NCI-H1092 (cell line): ENCODE results near the gene RAB3IL1.

ENCODE experiments used
- DNase-seq: peaks from one replicate; lab custom pipeline; 2025; lab: John Stamatoyannopoulos, UW

Gene RAB3IL1

DNA sequence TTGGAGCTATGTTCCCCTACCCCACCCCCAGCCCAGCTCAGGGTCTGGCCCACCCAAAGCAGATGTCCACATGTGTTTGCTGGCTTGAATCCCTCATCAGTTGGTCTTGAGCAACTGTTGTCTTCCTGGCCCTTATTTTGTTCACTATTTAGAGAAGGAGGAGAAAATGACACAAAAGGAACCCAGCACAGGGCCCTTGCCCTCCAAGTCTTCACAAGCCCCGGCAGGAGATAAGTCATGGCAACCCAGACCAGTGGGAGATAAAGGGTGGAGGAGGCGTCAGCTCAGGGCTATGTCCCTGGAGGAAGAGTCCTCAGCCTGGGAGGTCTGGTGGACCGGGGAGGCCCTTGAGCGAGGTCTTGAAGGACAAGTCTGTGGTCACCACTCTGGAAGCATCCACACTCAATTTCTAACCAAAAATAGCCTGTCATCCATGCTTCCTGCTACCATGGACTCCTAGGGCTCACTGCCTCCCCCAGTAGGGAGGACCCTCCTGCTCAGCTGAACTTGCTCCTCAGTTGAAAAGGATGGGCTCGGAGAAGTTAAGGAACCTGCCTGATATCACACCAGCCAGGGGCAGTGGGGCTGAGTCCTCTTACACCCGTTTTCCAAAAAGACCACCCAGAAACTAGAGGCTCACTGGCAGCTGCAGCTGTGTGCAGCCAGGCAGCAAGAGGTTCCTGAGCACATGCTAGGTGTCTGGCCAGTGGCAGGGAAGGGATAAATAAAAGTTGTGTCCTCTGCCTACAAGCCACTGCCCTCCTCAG, 1.8 kb upstream of the RAB3IL1 start:
- DNase-seq: no peak

DNA sequence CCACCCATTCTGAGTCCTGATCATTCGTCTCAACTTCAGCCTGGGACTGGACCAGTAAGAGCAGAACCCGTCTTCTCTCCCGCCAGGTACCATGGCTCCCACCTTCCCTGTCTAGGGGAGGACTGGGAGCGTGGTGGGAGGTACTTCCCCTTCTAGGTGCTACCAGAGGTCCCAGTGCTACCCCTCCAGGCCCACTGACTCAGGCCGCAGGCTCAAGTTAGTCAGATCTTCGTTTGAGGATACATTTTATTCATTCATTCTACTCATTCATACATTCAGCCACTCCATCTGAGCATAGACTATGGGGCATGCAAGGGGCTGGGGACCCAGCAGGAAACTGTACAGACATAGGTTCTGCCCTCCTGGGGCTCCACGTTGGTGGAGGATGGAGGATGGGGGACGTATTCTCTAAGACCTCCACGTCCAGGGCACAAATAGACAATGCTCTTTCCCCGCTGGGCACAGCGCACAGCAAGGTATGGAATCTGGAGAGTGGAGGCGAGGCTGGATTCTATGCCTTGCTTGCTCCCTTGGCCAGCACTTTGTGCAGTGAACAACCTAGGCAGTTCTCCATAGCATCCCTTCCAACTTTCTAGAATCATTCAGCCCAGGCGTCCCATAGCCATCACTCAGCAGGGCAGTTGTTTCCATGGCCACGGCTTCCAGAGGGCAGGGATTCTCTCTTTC, 1.0 kb upstream of the RAB3IL1 start:
- DNase-seq: no peak

DNA sequence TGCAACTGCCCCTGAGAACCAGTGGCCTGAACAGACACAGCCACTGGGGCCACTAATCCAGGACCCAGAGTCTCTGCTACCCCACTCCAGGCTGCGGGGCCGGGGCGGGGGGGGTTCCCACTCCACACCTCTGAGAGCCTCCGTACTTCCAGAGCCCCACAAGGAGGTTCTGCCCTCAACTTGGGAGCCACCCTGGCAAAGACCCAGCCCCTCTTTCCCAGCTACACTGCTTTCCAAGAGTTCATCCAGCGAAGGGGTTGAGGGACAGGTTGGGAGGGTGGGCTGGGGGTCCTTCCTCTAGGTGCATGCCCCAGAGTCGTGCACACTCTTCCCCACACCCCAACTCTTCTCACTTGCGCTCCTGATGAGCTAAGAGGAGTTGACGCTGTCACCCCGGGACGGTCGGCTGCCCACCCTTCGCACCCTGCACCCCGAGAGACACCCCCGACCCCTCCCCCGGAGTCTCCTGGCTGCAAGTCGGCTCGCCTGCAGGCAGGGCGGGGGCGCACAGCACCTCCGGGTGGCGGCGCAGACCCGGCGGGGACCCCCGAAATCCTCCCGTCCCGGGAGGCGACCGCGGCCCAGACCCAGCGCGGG, 531 bp downstream of the RAB3IL1 start:
- no peak for DNase-seq

DNA sequence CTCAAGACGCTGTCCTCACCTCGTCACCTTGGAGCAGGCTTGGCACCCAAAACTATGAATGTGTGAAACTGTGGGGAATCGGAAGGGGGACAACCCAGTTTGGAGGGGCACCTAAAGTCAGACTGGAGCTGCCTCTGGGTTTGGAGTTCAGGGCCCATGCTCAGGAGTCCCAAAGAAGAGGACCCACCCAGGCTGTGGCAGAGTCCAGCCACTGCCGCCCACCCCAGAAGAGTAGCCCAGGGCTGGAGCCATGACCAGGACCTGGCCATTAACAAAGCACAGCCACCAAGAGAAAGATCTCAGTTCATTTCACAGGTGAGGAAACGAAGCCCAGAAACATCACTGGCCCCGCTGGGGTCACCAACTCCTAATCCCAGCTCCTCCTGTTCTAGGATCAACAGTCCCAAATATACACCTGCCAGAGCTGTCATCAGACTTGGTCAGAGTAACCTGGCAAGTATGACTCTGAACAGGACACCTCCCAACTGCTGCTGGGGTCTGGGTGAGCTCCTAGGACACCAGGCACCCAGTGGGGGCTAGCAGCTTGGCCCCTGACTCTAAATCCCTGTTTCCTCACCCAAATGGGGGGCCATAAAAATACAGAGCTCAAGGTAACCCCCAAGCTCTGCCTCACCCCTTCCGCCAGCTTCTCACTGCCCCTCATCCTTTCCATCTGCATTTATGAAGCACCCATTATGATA, 2.7 kb downstream of the RAB3IL1 start:
- no peak for DNase-seq

DNA sequence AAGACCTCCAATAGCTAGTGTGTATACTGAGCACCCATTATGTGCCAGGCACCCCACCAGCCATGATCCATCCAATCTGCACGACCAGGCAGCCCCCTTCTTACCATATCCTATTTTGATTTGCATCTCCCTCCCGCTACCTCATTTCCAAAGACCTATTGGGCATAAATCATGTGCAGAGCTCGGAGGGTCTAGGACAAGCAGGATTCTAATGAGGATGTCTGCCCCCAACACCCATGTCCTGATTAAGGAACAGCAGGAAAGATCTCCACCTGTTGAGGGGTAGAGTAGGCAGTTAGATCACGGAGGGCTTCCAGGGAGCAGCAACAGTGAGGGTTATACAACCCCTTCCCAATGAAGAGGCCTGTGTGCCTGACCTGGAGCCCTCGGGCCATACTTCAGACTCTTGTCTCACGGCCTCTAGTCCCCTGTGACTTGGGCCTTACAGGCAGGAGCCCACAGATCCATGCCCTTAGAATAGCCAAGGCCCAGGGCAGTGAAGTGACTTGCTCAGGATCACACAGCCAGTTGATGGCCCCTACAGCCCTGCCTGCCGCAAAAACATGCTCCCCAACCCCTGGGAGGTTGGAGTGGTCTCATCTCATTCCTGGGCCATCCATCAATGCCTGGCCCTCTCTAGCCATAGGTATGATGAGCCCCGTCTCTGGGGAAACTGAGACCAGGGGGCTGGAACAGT, 3.5 kb downstream of the RAB3IL1 start:
- no peak for DNase-seq

DNA sequence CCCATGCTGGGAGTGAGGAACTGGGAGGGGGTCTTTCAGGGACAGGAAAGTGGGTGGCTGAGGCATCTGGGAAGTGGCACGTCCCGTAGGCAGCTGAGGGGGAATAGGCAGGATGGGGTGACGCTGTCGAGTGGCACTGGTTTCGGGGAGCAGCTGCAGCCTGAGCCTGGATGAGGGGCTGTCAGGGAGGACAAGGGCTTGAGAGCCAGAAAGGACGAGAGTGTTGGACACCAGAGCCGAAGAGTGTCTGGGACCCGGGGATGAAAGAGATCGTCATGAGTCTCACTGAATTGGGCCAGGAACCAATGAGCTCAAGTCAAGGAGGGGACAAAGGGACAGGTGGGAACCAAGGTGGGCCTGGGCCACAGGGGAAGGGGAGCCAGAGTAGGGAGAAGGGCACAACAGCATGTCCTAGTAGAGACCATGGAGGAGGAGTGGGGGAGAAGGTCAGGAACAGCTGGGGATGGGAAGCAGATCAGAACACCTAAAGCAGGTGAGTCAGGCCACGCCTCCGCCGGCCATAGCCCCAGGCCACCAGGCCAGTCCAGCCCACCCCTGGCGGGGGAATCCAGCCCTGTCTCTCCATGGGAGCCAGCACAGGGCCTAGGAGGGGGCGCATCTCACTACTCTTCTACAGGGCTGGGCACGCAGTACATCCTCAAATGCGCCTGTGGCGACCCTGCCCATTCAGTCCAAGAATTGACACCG, 4.2 kb downstream of the RAB3IL1 start:
- DNase-seq: no peak

DNA sequence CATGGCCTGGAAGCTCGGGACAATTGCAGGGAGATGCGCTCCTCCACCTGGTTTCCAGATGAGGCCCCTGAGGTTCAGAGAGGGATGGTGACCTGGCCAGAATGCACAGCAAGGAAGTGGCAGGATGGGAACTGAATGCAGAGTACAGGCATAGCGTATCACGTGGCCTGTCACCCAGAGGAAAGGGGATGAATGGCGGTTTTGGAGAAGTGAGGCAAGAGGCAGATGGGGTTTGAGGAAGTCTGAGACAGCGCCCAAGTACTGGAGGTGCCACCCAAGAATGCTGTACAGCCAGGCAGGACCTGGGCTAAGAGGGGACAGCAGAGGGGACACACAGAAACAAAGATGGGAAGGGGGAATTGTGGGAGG, 4.9 kb downstream of the RAB3IL1 start:
- DNase-seq: no peak

DNA sequence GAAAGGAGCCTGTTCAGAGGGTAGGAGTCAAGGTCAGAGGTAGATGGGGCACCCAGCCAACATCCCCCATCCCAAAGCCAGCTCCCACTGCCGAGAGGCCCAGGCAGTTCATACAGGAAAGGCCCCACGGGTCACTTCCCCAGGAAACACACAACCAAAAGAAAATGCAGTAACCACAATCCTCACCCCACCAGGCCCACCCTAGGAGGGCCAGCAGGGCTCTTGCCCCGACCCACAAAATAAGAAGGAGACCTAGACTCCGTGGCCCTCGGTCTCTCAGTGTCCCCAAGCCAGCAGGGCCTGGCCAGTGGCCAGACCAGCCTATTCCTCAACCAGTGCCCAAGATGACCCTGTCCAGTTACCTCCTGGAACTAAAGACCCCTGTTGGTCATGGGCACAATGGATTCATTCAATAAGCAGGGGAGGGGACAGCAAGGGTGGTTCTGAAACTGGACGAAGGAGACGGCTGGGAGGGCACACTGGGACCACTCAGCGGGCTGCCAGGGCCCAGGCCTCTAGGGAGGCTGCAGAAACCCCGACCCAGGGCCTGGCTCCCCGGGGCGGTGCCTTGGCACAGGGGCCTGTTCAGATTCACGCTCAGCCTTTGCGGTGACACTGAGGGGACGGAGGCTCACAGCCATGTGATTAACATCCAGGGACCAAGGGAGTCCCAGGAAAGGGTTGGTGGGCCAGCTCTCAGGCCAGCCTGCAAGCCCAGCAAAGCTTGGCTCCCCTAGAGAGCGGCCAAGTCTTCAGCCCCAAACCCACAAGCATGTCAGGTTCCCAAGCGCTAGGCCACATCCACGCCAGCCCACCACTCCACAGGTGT, 5.5 kb downstream of the RAB3IL1 start:
- DNase-seq: no peak

DNA sequence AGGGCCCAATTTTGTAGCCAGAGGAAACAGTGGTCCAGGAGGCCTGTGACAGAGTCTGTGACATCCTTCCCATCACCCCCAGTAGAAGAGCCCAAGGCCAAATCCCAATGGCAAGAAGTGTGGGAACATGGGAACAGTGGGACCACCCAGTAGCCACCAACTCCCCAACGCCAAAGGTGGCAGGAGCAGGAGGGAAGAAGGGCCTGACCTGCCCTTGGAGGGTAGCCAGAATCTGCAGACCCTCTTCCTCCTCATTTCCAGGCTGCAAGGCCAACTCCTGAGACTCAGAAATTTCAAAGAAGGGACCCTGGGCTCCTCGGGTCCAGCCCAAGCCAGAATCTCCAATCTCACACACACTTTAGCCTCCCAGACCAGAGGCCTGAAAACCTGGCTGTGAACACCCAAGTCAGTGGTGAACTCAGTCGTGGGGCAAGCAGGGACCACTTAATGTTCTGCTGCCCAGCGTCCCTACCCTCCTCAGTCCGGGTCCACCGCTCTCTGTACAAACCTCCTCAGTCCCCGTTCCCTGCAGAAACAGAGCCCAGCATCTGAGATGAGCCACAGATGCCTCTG, 6.2 kb downstream of the RAB3IL1 start:
- DNase-seq: no peak

DNA sequence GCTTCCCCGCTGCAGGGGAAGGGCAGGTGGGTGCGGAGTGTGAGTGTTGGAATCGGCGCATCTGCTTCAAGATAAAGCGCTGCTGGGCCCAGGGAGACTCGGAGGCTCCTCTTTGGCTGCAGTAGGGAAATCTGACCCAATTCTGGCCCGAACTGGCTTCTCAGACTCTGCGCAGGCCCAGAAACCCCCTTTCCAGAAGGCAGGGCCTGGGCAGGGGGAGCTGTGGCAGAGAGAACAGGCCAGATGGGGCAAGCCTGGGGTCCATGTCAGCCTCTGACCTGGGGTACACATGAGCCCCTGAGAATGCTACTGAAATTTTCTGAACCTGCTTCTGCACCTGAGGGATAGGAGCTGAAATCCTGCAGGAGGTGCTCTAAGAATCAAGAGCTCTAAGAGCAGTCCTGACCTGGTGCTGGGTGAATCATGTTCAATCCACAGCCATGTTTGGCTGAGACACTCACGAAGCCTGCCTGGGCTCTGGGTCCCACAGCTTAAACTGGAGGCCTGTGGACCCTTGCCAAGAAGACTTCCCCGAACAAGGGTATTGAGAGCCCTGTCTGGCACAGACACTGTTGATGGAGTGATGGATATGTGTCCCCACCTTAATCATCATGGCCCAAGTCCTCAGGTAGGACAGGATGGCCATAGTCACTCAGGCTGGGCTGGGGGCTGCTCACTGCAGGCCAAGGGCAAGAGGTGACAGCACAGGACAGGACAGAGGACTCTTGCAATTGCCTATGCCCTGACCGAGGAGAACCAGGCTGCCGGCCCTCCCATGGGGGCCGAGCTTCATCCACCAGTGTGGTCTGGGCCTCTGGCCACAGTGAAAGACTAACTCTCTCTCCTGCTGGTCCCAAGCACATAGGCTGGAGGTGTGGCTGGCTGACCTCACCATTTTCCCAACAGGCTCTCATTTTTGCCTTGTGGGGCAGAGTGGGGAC, 6.9 kb downstream of the RAB3IL1 start:
- no peak for DNase-seq

DNA sequence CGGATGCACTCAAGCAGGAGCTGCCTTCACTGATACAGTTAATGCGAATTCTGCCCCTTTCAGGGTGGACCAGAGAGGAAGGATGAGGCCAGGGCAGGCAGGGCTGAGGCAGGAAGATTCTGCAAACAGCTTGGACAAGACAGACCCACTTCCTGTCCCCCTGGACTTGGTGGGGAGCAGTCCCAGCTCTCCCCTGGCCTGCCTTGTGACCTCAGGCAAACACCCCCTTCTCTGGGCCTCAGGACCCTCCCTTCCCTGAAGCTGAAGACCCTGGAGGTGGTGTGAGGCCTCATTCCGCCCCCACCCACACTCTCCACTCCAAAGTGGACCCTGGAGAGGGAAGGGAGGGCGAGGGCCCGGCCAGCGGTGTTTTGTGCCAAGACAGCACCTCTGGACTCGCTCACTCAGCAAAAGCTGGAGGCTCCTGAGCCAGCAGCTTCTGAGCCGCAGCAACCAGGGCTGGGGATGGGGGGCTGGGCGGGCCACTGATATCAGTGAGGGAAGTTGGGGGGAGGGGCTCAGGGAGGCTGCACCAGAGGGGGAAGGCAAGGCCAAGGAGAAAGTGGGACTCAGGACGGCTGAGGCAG, 8.5 kb downstream of the RAB3IL1 start:
- no peak for DNase-seq

DNA sequence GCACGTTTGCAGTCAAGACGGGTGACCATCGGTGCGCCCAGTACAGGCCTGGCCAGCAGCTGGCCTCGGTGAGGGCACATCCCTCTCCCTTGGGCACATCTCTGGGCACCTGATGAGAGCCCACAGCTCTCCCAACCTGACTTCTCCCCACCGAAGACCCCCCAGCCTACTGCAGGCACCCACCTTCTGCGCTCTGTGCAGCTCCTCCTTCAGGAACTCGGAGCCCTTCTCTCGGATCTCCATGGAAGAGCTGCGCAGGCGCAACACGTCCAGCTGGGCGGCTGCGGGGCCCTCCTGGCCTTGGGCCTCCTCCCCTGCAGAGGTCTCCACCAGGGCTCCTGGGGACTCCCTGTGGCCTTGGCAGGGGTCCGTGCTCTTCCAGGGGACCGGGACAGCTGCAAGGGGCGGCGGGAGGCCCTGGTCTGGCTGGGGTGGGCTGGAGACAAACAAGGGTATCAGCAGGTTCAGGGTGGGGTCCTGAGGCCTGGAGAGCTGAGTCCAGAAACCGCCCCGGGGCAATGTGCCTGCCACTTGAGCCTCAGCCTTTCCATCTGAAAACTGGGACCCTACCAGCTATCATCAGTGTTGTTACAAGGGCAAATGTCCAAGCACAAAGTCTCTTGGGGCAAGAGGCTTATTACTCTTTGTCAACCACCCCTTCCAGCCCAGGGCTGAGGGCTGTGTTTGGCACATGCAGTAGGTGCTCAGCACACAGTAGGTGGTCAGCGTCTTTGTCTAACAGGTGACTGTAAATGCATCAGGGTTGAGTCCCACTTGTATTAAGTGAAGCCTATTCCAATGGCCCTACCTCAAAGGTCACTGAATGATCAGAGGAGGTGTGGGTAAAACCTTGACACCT, 9.3 kb downstream of the RAB3IL1 start:
- DNase-seq: no peak

DNA sequence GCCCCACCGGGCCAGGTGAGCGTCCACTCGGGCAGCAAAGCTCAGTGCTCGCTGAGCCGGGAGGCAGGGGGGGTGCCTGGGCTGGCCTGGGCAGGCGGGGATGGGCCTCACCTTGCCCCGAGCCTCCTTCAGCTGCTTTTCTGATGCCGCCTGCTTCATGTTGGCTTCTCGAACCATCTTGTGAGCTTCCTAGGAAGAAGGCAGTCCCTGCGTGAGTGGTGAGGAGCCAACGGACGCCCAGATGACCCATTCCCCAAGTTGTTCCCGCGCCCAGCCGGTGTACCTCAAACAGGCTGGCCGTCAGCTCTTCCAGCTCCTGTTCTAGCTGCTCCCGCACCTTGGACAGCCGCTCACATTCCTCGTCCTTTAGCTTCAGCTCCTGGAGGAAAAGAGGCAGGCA, 10.1 kb downstream of the RAB3IL1 start:
- no peak for DNase-seq

DNA sequence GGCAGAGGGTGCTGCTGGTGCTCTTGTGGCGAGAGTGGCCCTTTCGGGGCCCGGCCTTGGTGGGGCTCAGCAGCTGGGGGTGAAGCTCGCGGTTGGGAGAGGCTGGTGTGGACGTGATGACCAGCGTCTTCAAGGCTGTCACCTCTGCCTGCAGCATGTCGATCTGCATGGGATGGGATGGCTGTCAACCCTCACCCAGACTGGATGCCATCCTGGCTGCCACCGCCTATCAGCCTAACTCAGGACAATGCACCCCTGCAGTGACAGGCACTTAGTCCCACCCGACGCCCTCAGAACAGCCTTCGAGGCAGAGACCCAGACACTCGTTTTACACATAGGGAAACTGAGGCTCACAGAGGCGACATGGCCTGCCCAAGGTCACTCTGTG, 10.8 kb downstream of the RAB3IL1 start:
- DNase-seq: no peak

DNA sequence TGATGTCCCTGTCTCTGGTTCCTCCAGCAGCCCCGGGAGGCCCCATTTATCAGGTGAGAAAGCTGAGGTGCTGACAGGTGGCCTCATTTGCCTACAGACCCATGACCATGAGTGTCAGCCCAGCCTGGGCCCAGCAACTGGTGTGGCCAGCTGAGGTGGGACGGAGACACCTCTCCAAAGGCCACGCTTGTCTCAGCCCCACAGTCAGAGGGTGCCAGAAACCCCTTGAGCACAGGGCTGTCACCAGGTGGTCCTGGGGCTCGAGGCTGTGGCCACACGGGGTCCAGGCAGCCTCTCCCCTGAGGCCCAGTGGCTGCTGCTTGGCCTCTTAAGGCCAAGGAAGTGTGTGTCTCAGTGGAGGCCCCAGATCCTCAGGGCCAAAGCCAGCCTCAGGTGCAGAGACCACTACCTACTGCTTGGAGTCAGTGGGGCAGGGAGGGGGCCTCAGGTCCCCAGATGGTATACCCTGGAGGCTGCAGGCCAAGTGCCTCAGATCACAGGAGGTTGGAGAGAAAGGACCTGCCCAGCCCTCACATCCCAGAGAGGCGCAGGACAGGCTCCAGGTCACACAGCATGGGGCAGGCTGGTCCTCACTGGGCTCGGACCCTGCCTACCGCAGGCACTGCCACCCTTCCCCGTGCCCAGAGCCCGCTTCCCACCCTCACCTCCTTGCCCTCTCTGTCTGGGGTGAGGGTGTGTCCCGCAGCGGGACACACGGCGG, 11.4 kb downstream of the RAB3IL1 start:
- no peak for DNase-seq

DNA sequence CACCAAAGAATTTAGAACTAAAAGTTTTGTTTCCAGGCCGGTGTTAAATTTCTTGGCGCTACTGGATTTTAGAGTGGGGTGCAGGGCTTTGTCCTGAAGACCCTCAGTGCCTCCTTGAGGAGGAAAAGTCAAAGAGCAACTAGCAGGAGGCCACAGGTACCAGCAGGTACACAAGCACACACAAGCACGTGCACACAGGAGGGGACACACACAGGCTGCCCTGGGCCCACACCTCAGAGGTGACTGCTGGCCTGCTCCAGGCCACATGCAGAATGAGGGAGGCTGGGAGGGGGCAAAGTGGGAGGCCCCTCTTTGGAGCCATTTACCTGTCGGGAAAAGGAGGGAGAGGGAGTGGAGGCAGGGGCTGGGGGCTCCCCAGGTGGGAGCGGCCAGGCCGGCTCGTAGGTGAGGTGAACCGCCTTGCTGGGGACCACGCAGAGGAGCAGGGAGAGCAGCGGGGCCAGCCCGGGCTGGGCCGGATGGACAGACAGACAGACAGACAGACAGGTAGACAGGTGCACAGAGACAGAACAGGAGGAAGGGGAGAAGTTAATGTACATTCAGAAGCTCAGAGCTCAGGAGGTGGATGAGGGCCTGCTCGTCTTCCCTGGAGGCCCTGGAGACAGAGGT, 12.2 kb downstream of the RAB3IL1 start:
- DNase-seq: no peak
